CD14-positive monocyte (primary cell): Measurements from ENCODE around the gene ZNF638. TPM values are rescaled to one million over a fixed set of nuclear protein-coding genes. Genes with fewer than 3 reads are reported as not detected.
A peak's percentile ranks its signal among the peaks of the same experiment; 100 is the strongest.

Source experiments
- DNase-seq, 3 donors: peaks; one replicate each; pipeline ENCODE4 v3.0.0-alpha.2; 2011 to 2022
- H2AFZ ChIP-seq: 2 replicates; pipeline ENCODE4 v1.6.0; 2012; ENCODE audit warnings: mild to moderate bottlenecking, low read depth, low read length, inconsistent platforms; ENCODE audit not compliant: insufficient read depth, poor library complexity, severe bottlenecking
- H3K27ac ChIP-seq, 2 donors: 1 replicate in 1 of 2; 2 replicates in 1 of 2; pipeline ENCODE4 v1.5.1; 2012 to 2013; ENCODE audit warnings: low read length in 2 of 2, control low read depth in 1 of 2, inconsistent platforms in 1 of 2, low read depth in 1 of 2, mild to moderate bottlenecking in 1 of 2
- H3K27me3 ChIP-seq, 2 donors: one replicate each; pipeline versions ENCODE4 v1.6.0 to v1.6.1; 2011 to 2013; ENCODE audit warnings: low read length in 2 of 2; ENCODE audit not compliant: control insufficient read depth in 2 of 2, insufficient read depth in 2 of 2
- H3K36me3 ChIP-seq, 2 donors: replicated peaks in 1 of 2; 1 replicate in 1 of 2; 2 replicates in 1 of 2; pipeline versions ENCODE4 v1.5.1 to v1.6.1; 2012 to 2013; ENCODE audit warnings: low read length in 2 of 2, control low read depth in 1 of 2, inconsistent platforms in 1 of 2, mild to moderate bottlenecking in 1 of 2; ENCODE audit not compliant: insufficient read depth in 2 of 2, control insufficient read depth in 1 of 2
- H3K4me1 ChIP-seq, 2 donors: 1 replicate in 1 of 2; 2 replicates in 1 of 2; pipeline versions ENCODE4 v1.5.1 to v1.6.1; 2012 to 2013; ENCODE audit warnings: low read length in 2 of 2, control low read depth in 1 of 2, inconsistent platforms in 1 of 2, mild to moderate bottlenecking in 1 of 2, moderate library complexity in 1 of 2; ENCODE audit not compliant: insufficient read depth in 2 of 2, control insufficient read depth in 1 of 2
- H3K4me2 ChIP-seq: replicated peaks from 2 replicates; pipeline ENCODE3; 2012; ENCODE audit warnings: low read length, moderate library complexity, mild to moderate bottlenecking; ENCODE audit not compliant: poor library complexity, severe bottlenecking; ENCODE audit errors: extremely low read depth
- H3K4me3 ChIP-seq, 3 experiments: fragments of 200-600 bp in 1 of 3; sonication (generic) in 1 of 3; replicated peaks in 1 of 3; 1 replicate in 2 of 3; 2 replicates in 1 of 3; pipeline ENCODE4 v1.5.1; 2011 to 2013; ENCODE audit warnings: low read length in 3 of 3, mild to moderate bottlenecking in 3 of 3, control low read depth in 2 of 3, low read depth in 2 of 3, inconsistent platforms in 1 of 3, moderate library complexity in 1 of 3
- H3K79me2 ChIP-seq: 2 replicates; pipeline ENCODE4 v1.6.0; 2012; ENCODE audit warnings: mild to moderate bottlenecking, control low read depth, inconsistent platforms, low read length, moderate library complexity; ENCODE audit not compliant: insufficient read depth
- H3K9ac ChIP-seq: 2 replicates; pipeline ENCODE4 v1.6.0; 2017; ENCODE audit warnings: low read length, mild to moderate bottlenecking; ENCODE audit not compliant: insufficient read depth, poor library complexity, severe bottlenecking
- H3K9me3 ChIP-seq, 2 donors: replicated peaks in 1 of 2; 1 replicate in 1 of 2; 2 replicates in 1 of 2; pipeline versions ENCODE4 v1.5.1 to v1.6.1; 2012 to 2013; ENCODE audit warnings: low read length in 2 of 2, control low read depth in 1 of 2; ENCODE audit not compliant: control insufficient read depth in 1 of 2, insufficient read depth in 1 of 2
- H4K20me1 ChIP-seq: 2 replicates; pipeline ENCODE4 v1.6.0; 2012; ENCODE audit warnings: mild to moderate bottlenecking, low read length, control low read depth, moderate library complexity; ENCODE audit not compliant: insufficient read depth
- H3K27ac Mint-ChIP-seq, 7 donors: one replicate each; pipeline ENCODE4 v1.8.0; 2020; ENCODE audit warnings: mild to moderate bottlenecking in 7 of 7, mixed read lengths in 7 of 7, moderate library complexity in 6 of 7, inconsistent platforms in 2 of 7
- H3K27me3 Mint-ChIP-seq, 3 donors: one replicate each; pipeline ENCODE4 v1.8.0; 2021 to 2022; ENCODE audit warnings: low read depth in 3 of 3, mild to moderate bottlenecking in 3 of 3, mixed read lengths in 3 of 3, moderate library complexity in 3 of 3, inconsistent platforms in 1 of 3
- H3K36me3 Mint-ChIP-seq, 2 donors: one replicate each; pipeline ENCODE4 v1.8.0; 2020; ENCODE audit warnings: mixed read lengths in 2 of 2, inconsistent platforms in 1 of 2, mild to moderate bottlenecking in 1 of 2
- H3K4me1 Mint-ChIP-seq: one replicate; pipeline ENCODE4 v1.8.0; 2020; ENCODE audit warnings: mild to moderate bottlenecking, mixed read lengths
- H3K4me3 Mint-ChIP-seq, 2 donors: one replicate each; pipeline ENCODE4 v1.8.0; 2020; ENCODE audit warnings: mild to moderate bottlenecking in 2 of 2, mixed read lengths in 2 of 2, moderate library complexity in 1 of 2
- H3K9me3 Mint-ChIP-seq, 7 donors: one replicate each; pipeline ENCODE4 v1.8.0; 2020 to 2022; ENCODE audit warnings: mixed read lengths in 7 of 7, mild to moderate bottlenecking in 6 of 7, moderate library complexity in 6 of 7, inconsistent platforms in 2 of 7
- WGBS: methylation state at CpG from one replicate; pipeline ENCODE4 v1.1.5; 2013; ENCODE audit warnings: missing lambda C conversion rate; ENCODE audit not compliant: insufficient coverage; 5-methylcytosine and 5-hydroxymethylcytosine counted together
- intact Hi-C, 2 donors: fragments of 100-400 bp; cut with micrococcal nuclease; formaldehyde crosslinking; loops; one replicate each; pipeline versions ENCODE4 v1.15.0 to v1.15.1; 2023
- polyA plus RNA-seq, 3 donors: library from polyadenylated mRNA; depleted of rRNA in 1 of 3; unstranded in 2 of 3; stranded (reverse) in 1 of 3; fragments of 300-500 nt in 2 of 3; fragments of >200 nt in 1 of 3; fragmentation: Illumina TruSeq in 2 of 3; gene quantifications; 1 replicate in 2 of 3; 2 replicates in 1 of 3; pipeline ENCODE4 v1.2.3, GENCODE V29; 2012 to 2021
- TF ChIP-seq, protein P1 (sequence below): fragments of 200-600 bp; IDR thresholded peaks from one replicate; pipeline ENCODE4 v1.8.0; 2022; ENCODE audit warnings: antibody characterized with exemption, mild to moderate bottlenecking

Gene ZNF638
- polyA plus RNA-seq, 3 donors = 19.1 to 64.6 (median 22.4) TPM

GRCh38 chr2:71471276-71471675, 139.7 kb downstream of the ZNF638 start:
- H3K36me3 ChIP-seq = peaks cover 0 to 25% of the 10 kb centered on the region in 2 donors
- H2AFZ ChIP-seq = no peak overlapping the region
- no peak overlapping the region for H3K4me3 ChIP-seq
- Mint-ChIP-seq H3K9me3 (peaks cover 0 to 7% (median 2%) of the 10 kb centered on the region in 7 donors), H3K4me1 (peaks cover 74% of the 10 kb centered on the region), H3K36me3 (peaks cover 42 to 64% of the 10 kb centered on the region in 2 donors), H3K27me3 (peaks cover 15 to 20% (median 18%) of the 10 kb centered on the region in 3 donors), H3K27ac (peak overlapping the region in 4 of 7 donors; percentile 3 to 60 (median 28)), H3K4me3 (peak overlapping the region in 1 of 2 donors; percentile 42)
- intact Hi-C loops = no loop called here
- H3K27ac ChIP-seq = peak overlapping the region in 1 of 2 donors; percentile 9
- H3K27me3 ChIP-seq = peaks cover 0 to 21% of the 10 kb centered on the region in 2 donors
- no CpG with 5 or more reads among the region's 1 CpG for WGBS
- H4K20me1 ChIP-seq = peaks cover 51% of the 10 kb centered on the region
- no peak overlapping the region for H3K9ac ChIP-seq
- no peak for DNase-seq
- H3K9me3 ChIP-seq = no peaks in the 10 kb centered on the region
- peaks cover 42 to 77% of the 10 kb centered on the region in 2 donors for H3K4me1 ChIP-seq
- no peak overlapping the region for H3K4me2 ChIP-seq
- H3K79me2 ChIP-seq = peaks cover 93% of the 10 kb centered on the region
- TF ChIP-seq, protein P1, sequence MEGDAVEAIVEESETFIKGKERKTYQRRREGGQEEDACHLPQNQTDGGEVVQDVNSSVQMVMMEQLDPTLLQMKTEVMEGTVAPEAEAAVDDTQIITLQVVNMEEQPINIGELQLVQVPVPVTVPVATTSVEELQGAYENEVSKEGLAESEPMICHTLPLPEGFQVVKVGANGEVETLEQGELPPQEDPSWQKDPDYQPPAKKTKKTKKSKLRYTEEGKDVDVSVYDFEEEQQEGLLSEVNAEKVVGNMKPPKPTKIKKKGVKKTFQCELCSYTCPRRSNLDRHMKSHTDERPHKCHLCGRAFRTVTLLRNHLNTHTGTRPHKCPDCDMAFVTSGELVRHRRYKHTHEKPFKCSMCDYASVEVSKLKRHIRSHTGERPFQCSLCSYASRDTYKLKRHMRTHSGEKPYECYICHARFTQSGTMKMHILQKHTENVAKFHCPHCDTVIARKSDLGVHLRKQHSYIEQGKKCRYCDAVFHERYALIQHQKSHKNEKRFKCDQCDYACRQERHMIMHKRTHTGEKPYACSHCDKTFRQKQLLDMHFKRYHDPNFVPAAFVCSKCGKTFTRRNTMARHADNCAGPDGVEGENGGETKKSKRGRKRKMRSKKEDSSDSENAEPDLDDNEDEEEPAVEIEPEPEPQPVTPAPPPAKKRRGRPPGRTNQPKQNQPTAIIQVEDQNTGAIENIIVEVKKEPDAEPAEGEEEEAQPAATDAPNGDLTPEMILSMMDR = no peak

- H3K4me1 ChIP-seq = peaks cover 45 to 77% of the 10 kb centered on the region in 2 donors
- TF ChIP-seq, protein P1 = no peak
- no peak overlapping the region for H3K4me2 ChIP-seq
- no peak overlapping the region for H2AFZ ChIP-seq
- peaks cover 93% of the 10 kb centered on the region for H3K79me2 ChIP-seq
- no peak for DNase-seq
- Mint-ChIP-seq H3K27ac (peak overlapping the region in 1 of 7 donors; percentile 67), H3K36me3 (peaks cover 42 to 71% of the 10 kb centered on the region in 2 donors), H3K27me3 (peaks cover 15 to 19% (median 18%) of the 10 kb centered on the region in 3 donors), H3K9me3 (peaks cover 0 to 5% (median 2%) of the 10 kb centered on the region in 7 donors), H3K4me3 (no peak overlapping the region), H3K4me1 (peaks cover 78% of the 10 kb centered on the region)
- intact Hi-C loops = no loop called here
- no peak overlapping the region for H3K9ac ChIP-seq
- peaks cover 51% of the 10 kb centered on the region for H4K20me1 ChIP-seq
- H3K27me3 ChIP-seq = peaks cover 0 to 21% of the 10 kb centered on the region in 2 donors
- no CpG with 5 or more reads among the region's 2 CpGs for WGBS
- peak overlapping the region in 1 of 2 donors; percentile 75 for H3K27ac ChIP-seq
- no peaks in the 10 kb centered on the region for H3K9me3 ChIP-seq
- no peak overlapping the region for H3K4me3 ChIP-seq
- peaks cover 0 to 25% of the 10 kb centered on the region in 2 donors for H3K36me3 ChIP-seq
These were observed 140.4 kb downstream of the ZNF638 start for GRCh38 chr2:71472019-71472418.
